Measurements from ENCODE around the gene TOMM6. TPM values are rescaled to one million over a fixed set of nuclear protein-coding genes. Genes with fewer than 3 reads are reported as not detected.

The TOMM6 gene
- 42.5 and 61.2 TPM in 2 replicates for total RNA-seq

GRCh38 chr6:41787219-41787917, at the start of gene TOMM6:
TSS of gene TOMM6 (plus strand) at chr6:41787694. CDS start at chr6:41787698, 4 bp downstream.
- DNase-seq (ENCODE audit: low read depth in 2 of 2): peak; percentile 97 to 98

- DNase-seq (ENCODE audit: low read depth in 2 of 2): no peak
Measured at GRCh38 chr6:41739041-41739440, 48.5 kb upstream of the TOMM6 start.

- no peak for DNase-seq (ENCODE audit: low read depth in 2 of 2)
Measured at GRCh38 chr6:41740366-41741162, 46.9 kb upstream of the TOMM6 start.

- DNase-seq (ENCODE audit: low read depth in 2 of 2): no peak
Measured at GRCh38 chr6:41741625-41742490, 45.6 kb upstream of the TOMM6 start.

GRCh38 chr6:41743406-41744235, 43.9 kb upstream of the TOMM6 start:
- no peak for DNase-seq (ENCODE audit: low read depth in 2 of 2)

GRCh38 chr6:41744236-41744787, 43.2 kb upstream of the TOMM6 start:
- DNase-seq (ENCODE audit: low read depth in 2 of 2): no peak

- DNase-seq (ENCODE audit: low read depth in 2 of 2): no peak
Measured at GRCh38 chr6:41746107-41746506, 41.4 kb upstream of the TOMM6 start.

- no peak for DNase-seq (ENCODE audit: low read depth in 2 of 2)
Measured at GRCh38 chr6:41747256-41748101, 40.0 kb upstream of the TOMM6 start, which contains the start of gene PGC. TSS of gene PGC (minus strand) at chr6:41747397. CDS start at chr6:41747334, 63 bp downstream.

GRCh38 chr6:41748102-41748477, 39.4 kb upstream of the TOMM6 start:
- DNase-seq (ENCODE audit: low read depth in 2 of 2): no peak

- no peak for DNase-seq (ENCODE audit: low read depth in 2 of 2)
Measured at GRCh38 chr6:41748542-41748941, 39.0 kb upstream of the TOMM6 start.

GRCh38 chr6:41750374-41750773, 37.1 kb upstream of the TOMM6 start:
- no peak for DNase-seq (ENCODE audit: low read depth in 2 of 2)

GRCh38 chr6:41755895-41756294, 31.6 kb upstream of the TOMM6 start:
- no peak for DNase-seq (ENCODE audit: low read depth in 2 of 2)

- DNase-seq (ENCODE audit: low read depth in 2 of 2): no peak
Measured at GRCh38 chr6:41756354-41756753, 31.1 kb upstream of the TOMM6 start.

- no peak for DNase-seq (ENCODE audit: low read depth in 2 of 2)
Measured at GRCh38 chr6:41757271-41757670, 30.2 kb upstream of the TOMM6 start.

- DNase-seq (ENCODE audit: low read depth in 2 of 2): no peak
Measured at GRCh38 chr6:41757931-41758640, 29.4 kb upstream of the TOMM6 start.

GRCh38 chr6:41758641-41759035, 28.9 kb upstream of the TOMM6 start:
- DNase-seq (ENCODE audit: low read depth in 2 of 2): no peak

GRCh38 chr6:41759106-41759904, 28.2 kb upstream of the TOMM6 start:
- no peak for DNase-seq (ENCODE audit: low read depth in 2 of 2)

GRCh38 chr6:41759905-41760579, 27.5 kb upstream of the TOMM6 start:
- DNase-seq (ENCODE audit: low read depth in 2 of 2): no peak

Measured in lung microvascular endothelial cell (primary cell).